Measurements from ENCODE around the gene NOPCHAP1.

- TF ChIP-seq, protein P1, sequence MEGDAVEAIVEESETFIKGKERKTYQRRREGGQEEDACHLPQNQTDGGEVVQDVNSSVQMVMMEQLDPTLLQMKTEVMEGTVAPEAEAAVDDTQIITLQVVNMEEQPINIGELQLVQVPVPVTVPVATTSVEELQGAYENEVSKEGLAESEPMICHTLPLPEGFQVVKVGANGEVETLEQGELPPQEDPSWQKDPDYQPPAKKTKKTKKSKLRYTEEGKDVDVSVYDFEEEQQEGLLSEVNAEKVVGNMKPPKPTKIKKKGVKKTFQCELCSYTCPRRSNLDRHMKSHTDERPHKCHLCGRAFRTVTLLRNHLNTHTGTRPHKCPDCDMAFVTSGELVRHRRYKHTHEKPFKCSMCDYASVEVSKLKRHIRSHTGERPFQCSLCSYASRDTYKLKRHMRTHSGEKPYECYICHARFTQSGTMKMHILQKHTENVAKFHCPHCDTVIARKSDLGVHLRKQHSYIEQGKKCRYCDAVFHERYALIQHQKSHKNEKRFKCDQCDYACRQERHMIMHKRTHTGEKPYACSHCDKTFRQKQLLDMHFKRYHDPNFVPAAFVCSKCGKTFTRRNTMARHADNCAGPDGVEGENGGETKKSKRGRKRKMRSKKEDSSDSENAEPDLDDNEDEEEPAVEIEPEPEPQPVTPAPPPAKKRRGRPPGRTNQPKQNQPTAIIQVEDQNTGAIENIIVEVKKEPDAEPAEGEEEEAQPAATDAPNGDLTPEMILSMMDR (IDR thresholded peaks at IDR 0.05), result no peak
- no peak for TF ChIP-seq POLR2A (IDR thresholded peaks at IDR 0.05)
These were observed 46.7 kb downstream of the NOPCHAP1 start for GRCh38 chr12:105032703-105033357.

Data from right lobe of liver (tissue), 4 donors.